GM21825 (cell line): ENCODE data around the gene SLC1A7.

Experiments used
- ATAC-seq: cut with Tn5 transposase; IDR thresholded peaks from one replicate; pipeline ENCODE4 v1.9.1; 2021; ENCODE audit warnings: mild to moderate bottlenecking, moderate library complexity; ENCODE audit not compliant: unreplicated experiment

The SLC1A7 gene

DNA sequence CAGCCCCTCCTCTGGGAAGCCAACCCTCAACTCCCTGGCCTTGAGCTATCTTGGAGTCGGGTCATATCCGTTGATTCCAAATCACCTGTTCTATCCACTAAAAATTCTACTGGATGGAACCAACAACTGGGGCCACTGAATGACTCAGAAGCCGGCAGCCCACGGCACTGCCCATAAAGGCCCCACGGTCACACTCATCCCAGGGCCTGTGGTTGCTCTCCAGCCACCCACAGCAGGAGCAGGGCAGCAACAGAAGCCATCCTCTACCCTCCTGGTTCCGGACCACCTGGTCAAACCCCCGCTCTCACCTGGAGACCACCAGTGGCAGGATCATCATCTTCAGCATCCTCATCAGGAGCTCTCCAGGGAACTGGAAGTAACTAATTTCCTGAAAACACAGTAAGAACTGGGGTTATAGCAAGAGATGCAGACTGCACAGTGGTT is 8.4 kb downstream of the SLC1A7 start:
- no peak for ATAC-seq

DNA sequence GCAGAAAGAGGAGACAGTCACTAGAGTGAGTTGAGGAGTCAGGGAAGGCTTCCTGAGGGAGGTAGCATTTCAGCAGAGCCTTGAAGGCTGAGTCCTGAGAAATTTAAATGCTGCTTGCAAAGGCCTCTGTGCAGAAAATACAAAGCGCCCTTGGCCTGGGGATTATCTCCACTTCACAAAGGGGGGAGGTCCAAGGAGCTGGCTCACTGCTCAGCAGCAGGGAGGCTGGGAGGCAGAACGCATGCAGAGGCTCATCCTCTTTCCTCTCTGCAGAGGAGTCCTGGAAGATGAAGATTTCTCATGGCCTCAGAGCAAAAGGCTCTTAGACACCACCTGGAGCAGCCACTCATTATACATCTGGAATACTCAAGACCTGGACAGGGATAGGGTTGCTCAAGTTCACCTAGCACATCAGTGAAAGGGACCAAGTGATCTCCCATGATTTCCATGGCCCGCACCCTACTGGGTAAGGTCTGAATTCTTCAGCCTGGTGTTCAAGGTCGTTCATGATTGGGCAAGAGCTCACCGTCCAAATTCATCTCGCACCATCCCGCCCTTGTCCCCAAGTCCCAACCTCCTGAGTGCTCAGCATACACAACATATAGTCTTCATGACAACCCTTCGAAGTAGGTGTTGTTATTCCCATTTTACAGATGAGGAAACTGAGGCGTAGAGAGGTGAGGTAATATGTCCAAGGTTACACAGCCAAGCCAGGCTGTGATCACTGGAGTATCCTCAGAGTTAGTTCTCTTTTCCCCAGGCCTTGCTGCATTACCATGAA is 9.0 kb downstream of the SLC1A7 start:
- no peak for ATAC-seq

DNA sequence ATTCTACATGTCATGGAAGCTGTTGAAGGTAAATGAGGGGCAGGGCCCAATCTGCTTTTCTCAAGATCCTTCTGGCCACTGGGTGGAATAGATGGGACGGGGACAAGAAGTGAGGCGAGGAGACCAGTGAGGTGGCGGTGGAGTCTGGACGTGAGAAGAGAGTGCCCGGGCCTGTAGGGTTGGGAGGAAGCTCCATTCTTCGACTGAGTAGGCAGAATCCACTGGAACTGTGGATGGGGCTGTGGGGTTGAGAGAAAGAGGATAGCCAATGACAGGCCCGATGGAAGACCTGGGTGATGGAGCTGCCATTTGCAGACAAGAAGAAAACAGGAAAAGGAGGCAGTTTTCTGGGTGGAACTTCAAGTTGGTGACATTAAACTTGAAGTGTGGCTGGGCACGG is 10.3 kb downstream of the SLC1A7 start:
- no peak for ATAC-seq

DNA sequence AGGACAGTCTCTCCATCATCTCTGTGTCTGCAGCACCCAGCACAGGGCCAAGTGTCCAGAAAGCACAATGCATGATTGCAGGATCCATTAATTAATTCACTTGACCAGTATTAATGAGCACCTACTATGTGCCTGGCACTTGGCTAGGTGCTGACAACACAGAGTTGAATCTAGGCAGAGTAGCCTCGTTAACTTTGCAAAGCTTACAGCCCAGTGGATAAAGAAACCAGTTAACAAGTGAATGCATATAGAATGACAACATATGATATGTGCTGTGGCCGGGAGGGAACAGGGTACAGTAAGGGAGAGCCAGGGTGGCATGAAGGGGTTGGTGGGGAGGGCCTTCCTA is 10.9 kb downstream of the SLC1A7 start:
- no peak for ATAC-seq

DNA sequence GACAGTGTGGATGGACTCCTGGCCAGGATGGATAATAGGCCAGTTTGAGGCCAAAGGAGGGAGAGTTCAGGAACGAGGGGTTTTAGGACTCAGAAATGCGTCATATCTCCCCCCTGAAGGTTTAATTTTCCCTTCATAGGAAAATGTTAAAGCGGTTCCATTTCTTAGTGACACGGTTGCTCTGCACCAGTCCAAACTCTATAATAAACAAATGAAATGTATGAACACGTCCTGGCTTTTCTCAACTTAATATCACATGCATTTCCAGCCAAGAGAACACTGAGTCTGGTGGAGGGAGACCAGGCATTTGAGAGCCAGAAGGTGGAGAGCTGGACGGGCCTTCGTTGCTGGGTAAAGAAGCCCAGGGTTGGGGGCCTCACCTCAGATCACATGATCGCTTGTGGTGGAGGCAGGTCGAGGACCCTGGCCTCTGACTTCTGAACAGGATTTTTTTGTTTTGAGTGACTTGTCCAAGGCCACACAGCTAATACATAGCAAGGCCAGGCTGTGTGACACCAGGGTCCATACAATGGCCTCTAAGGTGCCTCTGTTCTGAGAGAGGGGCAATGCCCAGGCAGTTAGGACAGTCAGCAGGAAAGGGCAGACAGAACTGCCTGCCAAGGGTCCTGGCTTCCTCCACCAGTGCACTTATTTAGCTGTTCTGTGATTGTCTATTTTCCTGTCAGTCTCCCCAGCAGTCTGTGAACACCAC is 11.4 kb downstream of the SLC1A7 start:
- ATAC-seq, result no peak

DNA sequence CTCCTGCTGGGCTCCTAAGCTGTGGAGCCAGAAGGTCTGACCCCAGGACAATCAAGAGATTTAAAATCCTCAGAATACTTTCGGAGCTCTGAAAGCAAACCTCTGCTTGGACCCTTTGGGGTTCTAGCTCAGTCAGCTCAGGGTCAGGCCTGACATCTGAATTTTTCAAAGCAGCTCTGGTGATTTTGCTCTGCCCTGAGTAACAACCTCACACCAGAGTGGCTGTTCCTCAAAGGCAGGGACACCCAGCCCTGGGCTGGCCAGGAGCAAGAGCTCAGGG is 11.9 kb downstream of the SLC1A7 start:
- no peak for ATAC-seq

DNA sequence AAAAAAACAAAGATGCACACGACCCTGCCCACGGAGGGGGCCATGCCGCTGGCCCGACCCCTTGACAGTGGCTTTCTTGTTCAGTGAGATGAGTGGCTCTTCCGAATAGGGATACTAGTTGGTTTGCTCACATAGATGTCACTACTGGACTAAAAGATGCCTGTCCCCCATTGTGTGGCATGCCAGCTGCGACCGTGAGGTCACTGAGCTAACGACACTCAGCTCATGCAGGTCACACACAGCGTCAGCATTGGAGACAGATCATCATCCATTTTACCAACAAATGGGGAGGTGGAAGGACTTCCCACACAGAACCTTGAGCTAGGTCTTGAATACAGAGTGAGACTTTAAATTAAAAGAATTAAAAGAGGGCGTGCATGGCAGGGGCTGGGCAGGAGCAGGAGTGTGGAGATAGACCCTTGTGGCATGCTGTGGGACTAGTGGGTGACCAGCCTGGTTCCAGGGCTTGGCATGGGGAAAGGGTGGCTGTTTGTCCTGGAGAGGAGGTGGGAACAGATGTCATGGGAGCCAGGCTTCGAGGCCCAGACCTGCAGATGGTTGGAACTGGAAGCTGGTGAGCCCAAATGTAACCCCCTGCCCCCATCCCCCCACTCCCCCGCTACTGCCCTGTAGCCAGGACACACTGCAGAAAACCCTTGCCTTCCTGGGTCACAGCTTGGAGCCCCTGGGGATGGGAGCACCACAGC is 12.4 kb downstream of the SLC1A7 start:
- no peak for ATAC-seq

DNA sequence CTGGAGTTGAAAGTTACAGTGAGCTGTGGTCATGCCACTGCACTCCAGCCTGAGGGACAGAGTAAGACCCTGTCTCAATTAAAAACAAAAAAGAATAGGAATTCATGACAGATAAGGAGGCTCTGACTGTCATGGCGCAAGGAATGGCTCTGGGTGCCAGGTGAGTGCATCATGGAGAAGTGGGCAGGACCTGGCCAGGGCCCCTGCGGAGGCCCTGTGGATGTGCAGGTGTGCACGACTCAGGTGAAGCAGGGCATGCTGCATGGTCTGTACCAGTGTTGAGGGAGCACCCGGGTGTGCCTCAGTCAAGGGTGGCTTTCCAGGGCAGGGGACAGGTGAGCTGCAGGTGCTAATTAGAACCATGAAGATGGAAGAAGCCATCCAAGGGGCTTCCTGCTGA is 14.0 kb downstream of the SLC1A7 start:
- no peak for ATAC-seq

DNA sequence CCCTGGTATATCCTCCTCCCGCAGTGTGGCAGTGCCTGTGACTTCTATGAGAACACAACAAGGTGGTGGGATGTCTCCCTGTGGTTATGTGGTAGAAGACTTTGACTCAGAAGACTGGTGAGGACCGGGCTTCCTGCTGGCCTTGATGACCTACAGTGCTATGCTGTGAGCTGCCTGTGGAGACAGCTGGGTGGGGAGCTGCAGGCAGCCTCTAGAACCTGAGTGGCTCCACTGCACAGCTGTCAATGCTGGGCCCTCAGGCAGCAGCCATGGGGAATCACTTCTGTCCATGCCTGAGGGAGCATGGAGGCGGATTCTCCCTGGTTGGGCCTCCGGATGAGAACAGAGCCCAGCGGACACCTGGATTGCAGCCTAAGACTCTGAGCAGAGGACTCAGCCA is 14.9 kb downstream of the SLC1A7 start:
- no peak for ATAC-seq

DNA sequence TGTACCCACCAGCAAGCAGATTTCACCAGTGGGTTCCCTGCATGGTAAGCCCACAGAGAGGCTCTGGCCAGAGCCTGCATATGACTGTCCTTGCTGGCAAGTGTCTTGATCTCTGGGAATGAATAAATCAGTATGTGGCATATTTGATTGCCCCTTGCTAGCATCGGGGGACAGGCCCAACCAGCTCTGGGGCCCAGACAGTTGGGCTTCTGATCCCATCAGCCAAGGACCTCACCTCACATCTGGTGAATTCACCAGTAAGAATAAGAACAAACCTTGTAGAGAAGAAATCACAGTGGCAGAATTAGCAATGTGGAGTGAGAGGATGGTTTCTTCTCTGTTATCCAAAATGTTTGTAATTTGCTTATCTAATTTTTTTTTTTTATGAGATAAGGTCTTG is 15.9 kb downstream of the SLC1A7 start:
- ATAC-seq, result no peak

DNA sequence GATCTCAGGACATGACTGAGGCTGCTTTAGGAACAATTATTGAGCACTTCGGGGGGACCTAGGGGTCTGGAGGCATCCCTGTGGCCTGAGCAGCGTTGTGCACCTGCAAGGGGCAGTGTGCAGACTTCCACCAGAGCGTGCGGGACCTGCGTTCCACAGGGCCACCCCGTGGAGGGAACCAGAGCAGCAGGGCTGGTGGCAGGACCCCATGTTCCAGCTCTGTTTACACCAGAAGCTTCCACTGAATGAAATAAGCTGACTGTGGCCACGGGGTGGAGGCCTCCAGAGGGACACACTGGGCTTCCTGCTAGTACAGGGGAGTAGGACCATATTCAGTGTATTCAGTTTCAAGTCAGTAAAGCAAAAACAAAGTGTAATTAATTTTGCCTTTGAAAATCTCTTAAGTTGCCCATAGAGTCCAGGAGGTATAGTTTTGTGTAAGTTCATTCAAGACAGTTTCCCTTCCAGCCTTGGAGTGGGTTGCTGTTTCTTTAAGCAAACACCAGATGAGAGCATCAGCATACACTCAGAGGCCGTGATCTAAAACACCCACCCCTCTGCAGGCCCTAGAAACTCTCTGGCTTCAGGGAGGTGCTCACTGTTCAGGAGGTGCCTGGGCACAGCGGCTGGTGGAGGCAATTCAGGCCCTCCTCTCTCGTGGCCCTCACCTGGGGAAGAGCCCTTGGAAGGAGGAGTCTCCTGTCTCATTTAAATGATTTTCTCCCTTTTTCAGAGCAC is 16.6 kb downstream of the SLC1A7 start:
- ATAC-seq, result no peak

DNA sequence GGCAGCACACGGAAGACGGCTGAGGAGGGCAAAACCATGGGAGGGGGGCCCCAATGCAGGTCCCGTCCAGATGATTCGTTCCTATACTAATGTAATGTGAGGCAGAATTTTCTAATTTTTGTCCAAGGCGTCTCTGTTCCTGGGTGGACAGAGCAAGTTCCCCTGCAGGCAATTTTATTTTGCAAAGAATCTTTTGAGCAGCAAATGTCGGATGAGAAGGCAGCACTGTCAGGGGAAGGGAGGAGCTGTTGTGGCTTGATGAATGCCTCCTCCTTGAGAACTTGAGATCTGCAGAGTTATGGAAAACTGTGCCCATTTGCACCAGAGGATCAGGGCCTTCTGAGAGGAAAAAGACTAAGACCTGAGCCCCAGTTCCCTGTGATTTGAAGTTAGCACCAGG is 17.3 kb downstream of the SLC1A7 start:
- no peak for ATAC-seq

DNA sequence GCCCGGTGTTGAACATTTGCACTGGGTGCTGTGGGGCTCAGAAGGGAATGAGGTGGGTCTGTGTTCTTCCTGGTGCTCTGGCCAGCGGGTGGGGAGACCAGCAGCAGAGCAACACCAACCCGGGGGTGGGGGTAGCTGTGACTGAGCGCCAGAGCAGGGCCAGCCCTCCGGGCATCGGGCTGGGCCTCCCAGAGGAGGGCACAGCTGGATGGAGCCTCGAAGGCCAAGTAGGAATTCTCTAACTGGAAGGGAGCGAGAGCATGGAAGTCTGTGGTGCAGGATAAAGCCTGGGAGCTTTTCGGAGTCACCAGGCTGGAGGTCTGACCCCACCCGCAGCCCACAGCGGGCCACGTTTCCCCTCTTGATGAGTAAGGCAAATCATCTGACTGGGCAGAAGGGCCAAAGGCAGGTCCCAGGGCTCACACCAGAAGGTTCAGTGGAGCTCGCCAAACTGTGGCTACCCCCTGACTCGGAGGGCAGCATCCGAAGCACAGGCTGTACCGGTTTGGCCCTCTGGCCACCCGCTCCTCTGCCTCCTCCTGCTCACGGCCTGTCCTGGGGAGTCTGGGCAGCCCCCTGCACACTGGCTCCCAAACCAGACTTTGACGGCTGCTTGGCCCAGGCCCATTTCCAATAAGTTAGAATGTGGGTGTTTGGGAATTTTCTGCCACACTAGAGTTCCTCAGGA is 18.8 kb downstream of the SLC1A7 start:
- ATAC-seq, result no peak

DNA sequence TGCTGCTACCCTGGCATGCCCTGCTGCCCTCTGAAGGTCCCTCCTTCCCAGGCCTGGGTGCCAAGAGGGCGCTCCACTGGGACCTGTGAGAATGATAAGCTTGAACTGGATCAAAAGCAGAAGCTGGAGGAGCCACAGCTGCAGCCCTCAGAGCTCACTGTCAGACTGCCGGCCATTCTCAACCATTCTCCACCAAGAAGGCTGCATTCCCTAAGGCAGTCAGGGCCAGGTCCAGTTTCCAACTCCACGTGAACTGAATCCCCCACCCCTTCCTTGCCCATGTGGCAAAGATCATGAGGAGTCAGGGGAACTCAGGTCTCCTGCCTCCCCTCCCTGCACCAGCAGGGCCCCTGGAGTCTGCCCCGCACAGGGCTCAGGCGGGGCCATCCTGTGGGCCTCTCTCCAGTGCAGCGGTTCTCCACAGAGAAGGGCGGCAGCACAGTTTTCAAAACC is 19.5 kb downstream of the SLC1A7 start:
- no peak for ATAC-seq

DNA sequence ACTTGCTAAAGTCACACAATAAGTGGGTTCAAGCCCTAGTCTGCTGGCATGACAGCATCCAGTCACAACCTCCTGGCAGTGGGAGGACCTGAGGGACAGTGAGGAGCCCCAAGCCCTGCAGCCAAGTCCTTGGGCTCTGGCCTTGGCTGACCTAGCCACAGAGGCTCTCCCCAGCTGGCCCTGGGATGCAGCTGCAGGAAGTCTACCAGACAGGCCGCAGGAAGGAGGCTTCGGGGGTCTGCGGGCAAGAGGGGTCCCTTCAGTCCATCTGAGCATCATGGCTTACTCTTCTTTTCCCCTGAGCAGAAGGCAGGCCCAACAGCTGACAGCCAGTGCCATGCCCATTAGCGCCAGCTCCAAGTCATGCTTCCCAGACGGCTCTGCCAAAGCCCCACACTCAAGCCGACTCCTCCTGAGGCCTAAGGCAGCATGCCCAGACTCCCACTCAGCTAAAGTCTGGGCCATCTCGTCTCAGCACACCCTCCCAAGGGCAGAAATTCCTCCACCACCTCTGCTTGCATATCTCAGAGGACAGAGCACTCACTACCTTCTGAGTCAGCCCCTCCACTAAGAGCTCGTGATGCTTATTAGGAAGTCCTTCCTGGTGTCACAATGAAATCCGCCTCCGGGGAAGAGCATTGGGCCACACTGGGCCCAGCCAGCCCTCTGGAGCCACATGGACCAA is 20.1 kb downstream of the SLC1A7 start:
- ATAC-seq, result no peak

DNA sequence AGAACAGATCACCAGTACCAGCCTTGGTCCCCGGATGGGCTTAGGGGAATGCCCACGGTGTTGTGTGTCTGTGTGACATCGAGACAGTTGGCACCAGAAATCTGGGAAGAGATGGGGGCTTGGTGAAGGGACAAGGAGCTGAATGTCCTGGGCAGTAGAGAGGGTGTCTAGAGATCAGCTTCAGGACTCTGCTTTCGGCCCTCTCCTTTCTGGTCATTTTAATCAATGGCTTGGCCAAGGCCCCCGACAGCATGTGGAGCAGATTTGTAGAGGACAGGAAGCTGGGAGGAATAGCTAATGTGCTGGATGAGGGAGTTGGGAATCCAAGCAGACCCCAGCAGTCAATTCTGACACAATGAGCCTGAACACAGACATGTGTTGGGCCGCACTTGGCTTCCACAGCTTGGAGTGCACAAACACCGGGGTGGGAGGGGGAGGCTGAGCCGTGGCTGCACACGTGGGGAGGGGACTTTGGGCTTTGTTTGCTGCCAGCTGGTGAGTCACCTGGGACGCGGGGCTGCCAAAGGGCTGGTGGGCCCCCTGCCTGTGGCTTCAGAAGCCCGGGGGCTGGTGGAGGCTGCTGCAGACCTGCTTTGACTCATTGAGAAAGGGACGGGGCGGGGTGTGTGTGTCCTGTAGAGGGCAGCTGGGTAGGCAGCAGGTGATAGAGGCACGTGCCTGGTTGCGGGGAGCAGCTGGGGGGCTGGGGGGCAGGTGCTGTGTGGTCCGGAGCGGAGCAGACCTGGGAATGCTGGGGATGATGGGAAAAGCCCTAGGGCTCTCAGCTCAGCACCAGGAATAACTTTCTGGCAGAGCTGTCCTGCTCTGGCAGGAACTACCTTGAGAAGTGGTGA is 20.9 kb downstream of the SLC1A7 start:
- no peak for ATAC-seq

DNA sequence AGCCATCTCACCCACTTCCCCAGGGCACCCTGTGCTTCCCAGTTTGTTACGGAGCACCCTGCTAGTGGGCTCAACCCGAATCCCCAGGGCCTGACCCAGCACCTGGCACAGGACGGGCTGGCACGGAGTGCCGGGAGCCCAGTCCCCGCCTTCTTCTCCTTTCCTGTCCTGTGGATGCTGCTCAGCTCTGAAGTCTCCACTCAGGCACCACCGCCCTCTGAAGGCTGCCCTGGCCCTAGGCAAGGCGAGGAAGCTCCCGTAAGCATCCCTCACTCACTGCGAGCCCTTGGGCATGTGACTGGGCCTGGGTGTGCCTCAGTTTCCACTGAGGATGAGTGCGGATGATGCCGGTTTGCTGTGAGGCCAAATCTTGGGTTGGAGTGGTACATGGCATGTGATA is 21.8 kb downstream of the SLC1A7 start:
- ATAC-seq, result no peak

DNA sequence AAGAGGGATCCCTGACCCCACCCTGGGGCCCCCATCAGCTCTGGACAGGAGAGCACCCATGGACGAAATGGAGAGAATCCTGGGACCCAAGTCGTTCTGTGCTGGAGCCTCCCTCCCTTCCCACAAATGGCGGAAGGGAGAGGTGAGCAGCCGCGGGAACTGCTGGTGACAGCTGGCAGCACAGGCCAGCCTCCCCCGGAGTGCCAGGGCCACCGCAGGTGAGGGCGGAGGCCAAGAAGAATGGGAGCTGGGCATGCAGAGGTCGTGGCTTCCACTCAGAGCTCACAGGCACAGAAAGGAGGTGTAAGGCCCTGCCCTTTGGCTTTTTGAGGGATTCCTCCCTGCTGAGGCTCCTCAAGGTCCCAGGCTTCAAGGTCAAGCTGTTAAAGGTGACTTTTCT is 24.6 kb downstream of the SLC1A7 start:
- no peak for ATAC-seq

DNA sequence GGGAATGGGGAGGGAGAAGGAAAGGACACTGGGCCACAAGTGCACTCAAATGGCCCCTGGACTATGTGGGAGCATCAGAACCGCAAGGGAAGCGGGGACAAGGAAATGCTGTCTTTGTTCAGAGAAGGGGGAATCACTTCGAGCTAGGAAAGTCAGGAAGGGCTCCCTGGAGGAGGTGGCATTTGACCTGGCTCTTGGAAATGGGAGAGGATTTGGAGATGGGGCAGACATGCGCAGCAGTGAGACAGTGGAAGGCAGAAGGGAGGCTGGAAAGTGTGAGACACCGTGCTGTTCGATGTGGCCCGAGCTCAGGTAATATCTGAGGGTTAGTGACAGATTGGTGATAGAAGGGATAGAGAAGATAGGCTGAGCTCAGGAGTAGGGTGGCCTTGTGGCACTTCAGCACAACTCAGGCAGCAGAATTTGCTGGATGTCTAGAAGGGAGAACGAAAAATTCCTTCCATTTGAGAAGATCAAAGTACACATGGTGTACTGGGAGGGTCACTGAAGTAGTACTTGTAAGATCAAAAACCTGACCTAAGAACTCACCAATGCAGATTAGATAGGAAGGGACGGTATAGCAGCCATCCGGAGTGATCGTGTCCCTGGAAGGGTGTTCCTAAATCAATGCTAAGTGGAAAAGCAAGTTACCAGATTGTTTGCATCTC is 25.4 kb downstream of the SLC1A7 start:
- no peak for ATAC-seq
